ENCODE data around the gene PTPN9. TPM values are rescaled to one million over a fixed set of nuclear protein-coding genes. Genes with fewer than 3 reads are reported as not detected.

Gene PTPN9
- total and polyA plus RNA-seq, 2 of the 13 experiments (the other 11 are each of a cell fraction or from before 2014, with no cell fraction given): 16.6 to 19.9 TPM

DNA sequence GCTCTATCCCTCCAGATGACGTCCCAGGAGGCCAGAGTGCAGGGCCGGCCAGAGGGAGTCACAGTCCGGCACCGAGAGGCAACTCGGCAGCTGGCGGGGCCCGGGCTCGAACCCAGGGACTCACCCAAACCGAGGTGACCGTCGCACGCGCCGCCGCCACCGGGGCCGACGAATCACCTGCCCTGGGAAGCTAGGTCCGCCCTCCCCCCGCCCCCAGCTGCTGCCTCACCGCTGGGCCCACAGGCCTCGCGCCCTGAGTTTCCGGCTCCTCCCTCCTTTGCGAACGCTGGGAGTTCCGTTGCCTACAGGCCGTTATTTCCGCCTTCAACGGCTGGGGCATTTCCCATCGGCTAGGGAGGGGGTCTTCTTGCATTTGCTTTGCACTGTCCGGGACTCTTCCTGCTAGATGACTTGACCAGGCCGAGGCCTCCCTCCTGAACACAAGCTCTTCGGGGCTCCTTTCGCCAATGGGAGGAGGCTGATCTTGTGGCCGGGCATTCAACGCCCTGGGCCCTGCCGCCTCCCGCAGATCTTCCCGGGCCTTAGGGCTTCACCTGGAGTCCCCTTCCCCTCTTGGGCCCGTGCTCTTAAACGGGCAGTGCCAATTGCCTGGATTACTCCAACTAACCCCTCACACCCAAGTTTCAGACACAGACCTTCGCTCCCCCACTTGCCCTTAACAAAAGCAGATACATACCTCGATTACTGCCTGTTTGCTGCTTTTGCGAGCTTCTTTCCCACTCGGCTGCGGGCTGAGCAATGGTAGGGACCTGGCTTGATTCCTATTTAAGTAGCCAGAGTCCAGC, 46.6 kb upstream of the PTPN9 start, which contains the start of gene SNUPN (continued):
- no peak for TF ChIP-seq MBNL3 (CRISPR knock-in tag; conservative IDR thresholded peaks at IDR 0.05)
- TF ChIP-seq, protein P1, sequence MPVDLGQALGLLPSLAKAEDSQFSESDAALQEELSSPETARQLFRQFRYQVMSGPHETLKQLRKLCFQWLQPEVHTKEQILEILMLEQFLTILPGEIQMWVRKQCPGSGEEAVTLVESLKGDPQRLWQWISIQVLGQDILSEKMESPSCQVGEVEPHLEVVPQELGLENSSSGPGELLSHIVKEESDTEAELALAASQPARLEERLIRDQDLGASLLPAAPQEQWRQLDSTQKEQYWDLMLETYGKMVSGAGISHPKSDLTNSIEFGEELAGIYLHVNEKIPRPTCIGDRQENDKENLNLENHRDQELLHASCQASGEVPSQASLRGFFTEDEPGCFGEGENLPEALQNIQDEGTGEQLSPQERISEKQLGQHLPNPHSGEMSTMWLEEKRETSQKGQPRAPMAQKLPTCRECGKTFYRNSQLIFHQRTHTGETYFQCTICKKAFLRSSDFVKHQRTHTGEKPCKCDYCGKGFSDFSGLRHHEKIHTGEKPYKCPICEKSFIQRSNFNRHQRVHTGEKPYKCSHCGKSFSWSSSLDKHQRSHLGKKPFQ (CRISPR knock-in tag; IDR thresholded peaks at IDR 0.05; ENCODE audit: insufficient replicate concordance): peak; percentile 22
- no peak for TF ChIP-seq ZNF773 (CRISPR knock-in tag; IDR thresholded peaks at IDR 0.05; ENCODE audit: borderline replicate concordance)
- no peak for TF ChIP-seq HMGA1 (CRISPR knock-in tag; conservative IDR thresholded peaks at IDR 0.05)
- TF ChIP-seq, protein P2, sequence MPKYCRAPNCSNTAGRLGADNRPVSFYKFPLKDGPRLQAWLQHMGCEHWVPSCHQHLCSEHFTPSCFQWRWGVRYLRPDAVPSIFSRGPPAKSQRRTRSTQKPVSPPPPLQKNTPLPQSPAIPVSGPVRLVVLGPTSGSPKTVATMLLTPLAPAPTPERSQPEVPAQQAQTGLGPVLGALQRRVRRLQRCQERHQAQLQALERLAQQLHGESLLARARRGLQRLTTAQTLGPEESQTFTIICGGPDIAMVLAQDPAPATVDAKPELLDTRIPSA (CRISPR knock-in tag; IDR thresholded peaks at IDR 0.05; ENCODE audit: borderline replicate concordance): no peak
- TF ChIP-seq, protein P3, sequence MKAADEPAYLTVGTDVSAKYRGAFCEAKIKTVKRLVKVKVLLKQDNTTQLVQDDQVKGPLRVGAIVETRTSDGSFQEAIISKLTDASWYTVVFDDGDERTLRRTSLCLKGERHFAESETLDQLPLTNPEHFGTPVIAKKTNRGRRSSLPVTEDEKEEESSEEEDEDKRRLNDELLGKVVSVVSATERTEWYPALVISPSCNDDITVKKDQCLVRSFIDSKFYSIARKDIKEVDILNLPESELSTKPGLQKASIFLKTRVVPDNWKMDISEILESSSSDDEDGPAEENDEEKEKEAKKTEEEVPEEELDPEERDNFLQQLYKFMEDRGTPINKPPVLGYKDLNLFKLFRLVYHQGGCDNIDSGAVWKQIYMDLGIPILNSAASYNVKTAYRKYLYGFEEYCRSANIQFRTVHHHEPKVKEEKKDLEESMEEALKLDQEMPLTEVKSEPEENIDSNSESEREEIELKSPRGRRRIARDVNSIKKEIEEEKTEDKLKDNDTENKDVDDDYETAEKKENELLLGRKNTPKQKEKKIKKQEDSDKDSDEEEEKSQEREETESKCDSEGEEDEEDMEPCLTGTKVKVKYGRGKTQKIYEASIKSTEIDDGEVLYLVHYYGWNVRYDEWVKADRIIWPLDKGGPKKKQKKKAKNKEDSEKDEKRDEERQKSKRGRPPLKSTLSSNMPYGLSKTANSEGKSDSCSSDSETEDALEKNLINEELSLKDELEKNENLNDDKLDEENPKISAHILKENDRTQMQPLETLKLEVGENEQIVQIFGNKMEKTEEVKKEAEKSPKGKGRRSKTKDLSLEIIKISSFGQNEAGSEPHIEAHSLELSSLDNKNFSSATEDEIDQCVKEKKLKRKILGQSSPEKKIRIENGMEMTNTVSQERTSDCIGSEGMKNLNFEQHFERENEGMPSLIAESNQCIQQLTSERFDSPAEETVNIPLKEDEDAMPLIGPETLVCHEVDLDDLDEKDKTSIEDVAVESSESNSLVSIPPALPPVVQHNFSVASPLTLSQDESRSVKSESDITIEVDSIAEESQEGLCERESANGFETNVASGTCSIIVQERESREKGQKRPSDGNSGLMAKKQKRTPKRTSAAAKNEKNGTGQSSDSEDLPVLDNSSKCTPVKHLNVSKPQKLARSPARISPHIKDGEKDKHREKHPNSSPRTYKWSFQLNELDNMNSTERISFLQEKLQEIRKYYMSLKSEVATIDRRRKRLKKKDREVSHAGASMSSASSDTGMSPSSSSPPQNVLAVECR (CRISPR knock-in tag; IDR thresholded peaks at IDR 0.05; ENCODE audit: borderline replicate concordance): peak; percentile 73; the same call in 1 of the 2 replicates
- TF ChIP-seq, protein P4, sequence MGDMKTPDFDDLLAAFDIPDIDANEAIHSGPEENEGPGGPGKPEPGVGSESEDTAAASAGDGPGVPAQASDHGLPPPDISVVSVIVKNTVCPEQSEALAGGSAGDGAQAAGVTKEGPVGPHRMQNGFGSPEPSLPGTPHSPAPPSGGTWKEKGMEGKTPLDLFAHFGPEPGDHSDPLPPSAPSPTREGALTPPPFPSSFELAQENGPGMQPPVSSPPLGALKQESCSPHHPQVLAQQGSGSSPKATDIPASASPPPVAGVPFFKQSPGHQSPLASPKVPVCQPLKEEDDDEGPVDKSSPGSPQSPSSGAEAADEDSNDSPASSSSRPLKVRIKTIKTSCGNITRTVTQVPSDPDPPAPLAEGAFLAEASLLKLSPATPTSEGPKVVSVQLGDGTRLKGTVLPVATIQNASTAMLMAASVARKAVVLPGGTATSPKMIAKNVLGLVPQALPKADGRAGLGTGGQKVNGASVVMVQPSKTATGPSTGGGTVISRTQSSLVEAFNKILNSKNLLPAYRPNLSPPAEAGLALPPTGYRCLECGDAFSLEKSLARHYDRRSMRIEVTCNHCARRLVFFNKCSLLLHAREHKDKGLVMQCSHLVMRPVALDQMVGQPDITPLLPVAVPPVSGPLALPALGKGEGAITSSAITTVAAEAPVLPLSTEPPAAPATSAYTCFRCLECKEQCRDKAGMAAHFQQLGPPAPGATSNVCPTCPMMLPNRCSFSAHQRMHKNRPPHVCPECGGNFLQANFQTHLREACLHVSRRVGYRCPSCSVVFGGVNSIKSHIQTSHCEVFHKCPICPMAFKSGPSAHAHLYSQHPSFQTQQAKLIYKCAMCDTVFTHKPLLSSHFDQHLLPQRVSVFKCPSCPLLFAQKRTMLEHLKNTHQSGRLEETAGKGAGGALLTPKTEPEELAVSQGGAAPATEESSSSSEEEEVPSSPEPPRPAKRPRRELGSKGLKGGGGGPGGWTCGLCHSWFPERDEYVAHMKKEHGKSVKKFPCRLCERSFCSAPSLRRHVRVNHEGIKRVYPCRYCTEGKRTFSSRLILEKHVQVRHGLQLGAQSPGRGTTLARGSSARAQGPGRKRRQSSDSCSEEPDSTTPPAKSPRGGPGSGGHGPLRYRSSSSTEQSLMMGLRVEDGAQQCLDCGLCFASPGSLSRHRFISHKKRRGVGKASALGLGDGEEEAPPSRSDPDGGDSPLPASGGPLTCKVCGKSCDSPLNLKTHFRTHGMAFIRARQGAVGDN (CRISPR knock-in tag; IDR thresholded peaks at IDR 0.05): peak; percentile 87
- no peak for TF ChIP-seq ZNF75D (CRISPR knock-in tag; IDR thresholded peaks at IDR 0.05; ENCODE audit: borderline replicate concordance)
- no peak for TF ChIP-seq ZNF841 (CRISPR knock-in tag; IDR thresholded peaks at IDR 0.05; ENCODE audit: borderline replicate concordance)
- no peak for TF ChIP-seq KLF13 (CRISPR knock-in tag; IDR thresholded peaks at IDR 0.05)
- TF ChIP-seq, protein P5, sequence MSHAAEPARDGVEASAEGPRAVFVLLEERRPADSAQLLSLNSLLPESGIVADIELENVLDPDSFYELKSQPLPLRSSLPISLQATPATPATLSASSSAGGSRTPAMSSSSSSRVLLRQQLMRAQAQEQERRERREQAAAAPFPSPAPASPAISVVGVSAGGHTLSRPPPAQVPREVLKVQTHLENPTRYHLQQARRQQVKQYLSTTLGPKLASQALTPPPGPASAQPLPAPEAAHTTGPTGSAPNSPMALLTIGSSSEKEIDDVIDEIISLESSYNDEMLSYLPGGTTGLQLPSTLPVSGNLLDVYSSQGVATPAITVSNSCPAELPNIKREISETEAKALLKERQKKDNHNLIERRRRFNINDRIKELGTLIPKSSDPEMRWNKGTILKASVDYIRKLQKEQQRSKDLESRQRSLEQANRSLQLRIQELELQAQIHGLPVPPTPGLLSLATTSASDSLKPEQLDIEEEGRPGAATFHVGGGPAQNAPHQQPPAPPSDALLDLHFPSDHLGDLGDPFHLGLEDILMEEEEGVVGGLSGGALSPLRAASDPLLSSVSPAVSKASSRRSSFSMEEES (CRISPR knock-in tag; IDR thresholded peaks at IDR 0.05): peak; percentile 54
- no peak for TF ChIP-seq ZNF598 (CRISPR knock-in tag; IDR thresholded peaks at IDR 0.05; ENCODE audit: borderline replicate concordance)
- peak; percentile 63; the same call in 1 of the 2 replicates for TF ChIP-seq ZNF563 (CRISPR knock-in tag; IDR thresholded peaks at IDR 0.05)
- TF ChIP-seq ZNF530 (CRISPR knock-in tag; IDR thresholded peaks at IDR 0.05; ENCODE audit: low read depth): no peak
- 0 out of 2 replicates have a peak, but pooled peaks have one; percentile 22 for TF ChIP-seq ZKSCAN8 (CRISPR knock-in tag; IDR thresholded peaks at IDR 0.05; ENCODE audit: borderline replicate concordance)

All from HepG2 (cell line).